ENCODE data around the gene PDE4D. TPM values are rescaled to one million over a fixed set of nuclear protein-coding genes. Genes with fewer than 3 reads are reported as not detected.

The PDE4D gene
- total RNA-seq, 1 donor from 2014 or later = 2.3 TPM

DNA sequence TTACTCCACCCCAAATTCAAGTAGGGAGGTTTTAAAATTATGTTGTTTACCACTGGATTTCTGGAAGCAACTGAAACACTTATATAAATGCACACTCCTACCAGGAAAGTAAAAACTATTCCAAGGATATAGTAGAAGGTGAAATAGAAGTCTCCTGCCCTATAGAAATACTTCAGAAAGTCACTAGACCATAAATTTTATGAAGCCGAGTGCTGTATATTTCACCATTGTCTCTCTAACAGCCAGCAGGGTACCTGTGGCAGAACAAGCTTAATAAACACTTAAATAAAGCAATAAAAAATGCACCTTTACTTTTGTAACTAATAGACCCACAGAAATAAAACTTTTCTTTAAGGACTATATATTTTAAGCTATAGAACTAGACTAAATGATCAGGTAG lies 631.6 kb downstream of the PDE4D start:
- no peaks in the 10 kb centered on the region for H3K79me2 ChIP-seq (ENCODE audit: low read depth)
- H3K4me3 Mint-ChIP-seq = no peak overlapping the region

DNA sequence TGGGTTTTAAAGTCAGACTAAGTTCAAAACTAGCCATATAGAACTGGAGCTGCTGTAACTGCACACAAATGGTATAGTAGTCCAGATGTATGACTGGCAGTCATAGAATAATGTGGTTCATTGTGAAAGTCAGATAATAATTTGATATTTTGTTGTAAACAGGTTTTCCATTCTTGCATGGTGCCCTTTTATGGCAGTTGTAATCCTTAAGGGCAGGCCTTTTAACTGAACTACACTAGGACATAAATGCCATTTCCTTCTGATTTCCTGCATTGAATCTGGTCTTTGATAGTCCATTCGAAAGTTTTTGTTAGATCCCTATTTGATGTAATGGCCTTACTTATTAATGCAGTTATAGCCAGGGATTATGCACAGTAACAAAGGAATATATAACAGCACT lies 632.6 kb downstream of the PDE4D start:
- Mint-ChIP-seq H3K9me3 (no peaks in the 10 kb centered on the region), H3K36me3 (no peaks in the 10 kb centered on the region), H3K27me3 (ENCODE audit: insufficient read depth, low read depth) (no peaks in the 10 kb centered on the region), H3K4me1 (peaks cover 8% of the 10 kb centered on the region), H3K4me3 (no peak overlapping the region), H3K27ac (no peak overlapping the region)
- H3K27ac ChIP-seq = no peak overlapping the region
- no peak for TF ChIP-seq EZH2phosphoT487 (IDR thresholded peaks at IDR 0.05)
- TF ChIP-seq, protein P1, sequence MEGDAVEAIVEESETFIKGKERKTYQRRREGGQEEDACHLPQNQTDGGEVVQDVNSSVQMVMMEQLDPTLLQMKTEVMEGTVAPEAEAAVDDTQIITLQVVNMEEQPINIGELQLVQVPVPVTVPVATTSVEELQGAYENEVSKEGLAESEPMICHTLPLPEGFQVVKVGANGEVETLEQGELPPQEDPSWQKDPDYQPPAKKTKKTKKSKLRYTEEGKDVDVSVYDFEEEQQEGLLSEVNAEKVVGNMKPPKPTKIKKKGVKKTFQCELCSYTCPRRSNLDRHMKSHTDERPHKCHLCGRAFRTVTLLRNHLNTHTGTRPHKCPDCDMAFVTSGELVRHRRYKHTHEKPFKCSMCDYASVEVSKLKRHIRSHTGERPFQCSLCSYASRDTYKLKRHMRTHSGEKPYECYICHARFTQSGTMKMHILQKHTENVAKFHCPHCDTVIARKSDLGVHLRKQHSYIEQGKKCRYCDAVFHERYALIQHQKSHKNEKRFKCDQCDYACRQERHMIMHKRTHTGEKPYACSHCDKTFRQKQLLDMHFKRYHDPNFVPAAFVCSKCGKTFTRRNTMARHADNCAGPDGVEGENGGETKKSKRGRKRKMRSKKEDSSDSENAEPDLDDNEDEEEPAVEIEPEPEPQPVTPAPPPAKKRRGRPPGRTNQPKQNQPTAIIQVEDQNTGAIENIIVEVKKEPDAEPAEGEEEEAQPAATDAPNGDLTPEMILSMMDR (IDR thresholded peaks at IDR 0.05) = no peak
- H3F3A ChIP-seq (ENCODE audit: low read depth) = no peaks in the 10 kb centered on the region
- no peak overlapping the region for H2AFZ ChIP-seq (replicated peaks)
- no peak overlapping the region for H3K4me2 ChIP-seq
- no peaks in the 10 kb centered on the region for H3K36me3 ChIP-seq
- no peak for DNase-seq (ENCODE audit: low spot score)
- no peak overlapping the region for H3K9ac ChIP-seq
- H3K4me3 ChIP-seq = no peak overlapping the region
- no peaks in the 10 kb centered on the region for H3K9me3 ChIP-seq (ENCODE audit: low read depth)
- no peaks in the 10 kb centered on the region for H3K79me2 ChIP-seq (ENCODE audit: low read depth)
- no peaks in the 10 kb centered on the region for H3K27me3 ChIP-seq
- peaks cover 6% of the 10 kb centered on the region for H3K4me1 ChIP-seq
- H4K20me1 ChIP-seq (ENCODE audit: low read depth) = no peaks in the 10 kb centered on the region

More for the DNA sequence above, 631.6 kb downstream of the PDE4D start:
- no peak overlapping the region for H3K4me2 ChIP-seq
- no peaks in the 10 kb centered on the region for H3K27me3 ChIP-seq
- H3K4me3 ChIP-seq = no peak overlapping the region
- peaks cover 6% of the 10 kb centered on the region for H3K4me1 ChIP-seq
- no peak for DNase-seq (ENCODE audit: low spot score)
- Mint-ChIP-seq H3K27me3 (ENCODE audit: insufficient read depth, low read depth) (no peaks in the 10 kb centered on the region), H3K27ac (no peak overlapping the region), H3K4me1 (peaks cover 8% of the 10 kb centered on the region), H3K36me3 (no peaks in the 10 kb centered on the region), H3K9me3 (no peaks in the 10 kb centered on the region)
- no peak overlapping the region for H3K27ac ChIP-seq
- H3K36me3 ChIP-seq = no peaks in the 10 kb centered on the region
- H3F3A ChIP-seq (ENCODE audit: low read depth) = no peaks in the 10 kb centered on the region
- no peak for TF ChIP-seq EZH2phosphoT487 (IDR thresholded peaks at IDR 0.05)
- TF ChIP-seq EZH2 (IDR thresholded peaks at IDR 0.05) = no peak
- TF ChIP-seq, protein P1 (IDR thresholded peaks at IDR 0.05) = no peak
- H2AFZ ChIP-seq (replicated peaks) = no peak overlapping the region
- no peak overlapping the region for H3K9ac ChIP-seq
- no peaks in the 10 kb centered on the region for H3K9me3 ChIP-seq (ENCODE audit: low read depth)
- no peaks in the 10 kb centered on the region for H4K20me1 ChIP-seq (ENCODE audit: low read depth)

DNA sequence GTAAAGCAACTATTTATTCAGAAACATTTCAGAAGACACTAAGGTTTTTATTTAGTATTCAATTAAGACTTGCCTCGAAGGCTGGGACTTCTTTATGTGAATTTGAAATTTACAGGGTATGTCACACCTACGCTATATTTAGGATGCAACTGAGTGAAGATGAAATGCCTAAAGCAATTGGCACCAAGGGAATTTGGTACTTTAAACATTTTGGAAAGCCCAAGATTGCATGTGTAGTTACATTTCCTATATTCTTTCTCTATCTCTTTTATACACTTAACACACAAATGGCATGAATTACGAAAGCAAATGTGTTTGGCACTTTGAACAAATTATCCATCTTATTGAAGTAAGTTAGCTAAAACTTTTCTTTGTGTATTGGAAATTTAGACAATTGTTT lies 633.3 kb downstream of the PDE4D start:
- no peak overlapping the region for H3K27ac Mint-ChIP-seq
- H3K79me2 ChIP-seq (ENCODE audit: low read depth) = no peaks in the 10 kb centered on the region
- H3K4me3 ChIP-seq = no peak overlapping the region
- TF ChIP-seq EZH2phosphoT487 (IDR thresholded peaks at IDR 0.05) (no peak), EZH2 (IDR thresholded peaks at IDR 0.05) (no peak)
- TF ChIP-seq, protein P1 (IDR thresholded peaks at IDR 0.05) = no peak
- no peaks in the 10 kb centered on the region for H3K36me3 ChIP-seq
- H3K4me1 ChIP-seq = peaks cover 6% of the 10 kb centered on the region
- H3K9ac ChIP-seq = no peak overlapping the region
- no peak overlapping the region for H3K4me3 Mint-ChIP-seq
- H3K4me2 ChIP-seq = no peak overlapping the region
- H3K27me3 ChIP-seq = no peaks in the 10 kb centered on the region
- H3K27me3 Mint-ChIP-seq (ENCODE audit: insufficient read depth, low read depth) = no peaks in the 10 kb centered on the region
- peaks cover 8% of the 10 kb centered on the region for H3K4me1 Mint-ChIP-seq
- H3K9me3 Mint-ChIP-seq = no peaks in the 10 kb centered on the region
- H3K9me3 ChIP-seq (ENCODE audit: low read depth) = no peaks in the 10 kb centered on the region
- H3K36me3 Mint-ChIP-seq = no peaks in the 10 kb centered on the region
- H3K27ac ChIP-seq = no peak overlapping the region
- DNase-seq (ENCODE audit: low spot score) = no peak
- no peaks in the 10 kb centered on the region for H3F3A ChIP-seq (ENCODE audit: low read depth)
- no peak overlapping the region for H2AFZ ChIP-seq (replicated peaks)
- no peaks in the 10 kb centered on the region for H4K20me1 ChIP-seq (ENCODE audit: low read depth)

All from neural progenitor cell (in vitro differentiated cells).